ENCODE measurements around the gene NINJ1.

DNA sequence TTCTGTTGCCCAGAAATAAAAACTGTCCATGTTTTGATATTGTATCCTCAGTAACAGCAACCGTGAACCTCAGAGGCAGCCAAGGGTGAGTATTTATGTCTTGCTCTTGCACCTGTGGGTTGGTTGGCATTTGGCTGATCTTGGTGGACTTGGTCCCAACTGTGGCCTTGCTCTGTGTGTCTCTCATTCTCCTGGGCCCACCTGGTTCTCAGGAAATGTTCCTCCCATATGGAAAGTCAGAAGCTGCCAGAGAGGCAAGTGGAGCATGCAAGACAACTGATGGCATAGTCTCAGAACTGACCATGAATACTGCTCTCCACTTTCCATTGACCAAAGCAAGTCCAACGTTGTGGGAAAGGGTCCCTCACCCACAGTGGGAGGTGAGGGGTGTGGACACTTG, 13.6 kb upstream of the NINJ1 start:
- TF ChIP-seq, protein P1, sequence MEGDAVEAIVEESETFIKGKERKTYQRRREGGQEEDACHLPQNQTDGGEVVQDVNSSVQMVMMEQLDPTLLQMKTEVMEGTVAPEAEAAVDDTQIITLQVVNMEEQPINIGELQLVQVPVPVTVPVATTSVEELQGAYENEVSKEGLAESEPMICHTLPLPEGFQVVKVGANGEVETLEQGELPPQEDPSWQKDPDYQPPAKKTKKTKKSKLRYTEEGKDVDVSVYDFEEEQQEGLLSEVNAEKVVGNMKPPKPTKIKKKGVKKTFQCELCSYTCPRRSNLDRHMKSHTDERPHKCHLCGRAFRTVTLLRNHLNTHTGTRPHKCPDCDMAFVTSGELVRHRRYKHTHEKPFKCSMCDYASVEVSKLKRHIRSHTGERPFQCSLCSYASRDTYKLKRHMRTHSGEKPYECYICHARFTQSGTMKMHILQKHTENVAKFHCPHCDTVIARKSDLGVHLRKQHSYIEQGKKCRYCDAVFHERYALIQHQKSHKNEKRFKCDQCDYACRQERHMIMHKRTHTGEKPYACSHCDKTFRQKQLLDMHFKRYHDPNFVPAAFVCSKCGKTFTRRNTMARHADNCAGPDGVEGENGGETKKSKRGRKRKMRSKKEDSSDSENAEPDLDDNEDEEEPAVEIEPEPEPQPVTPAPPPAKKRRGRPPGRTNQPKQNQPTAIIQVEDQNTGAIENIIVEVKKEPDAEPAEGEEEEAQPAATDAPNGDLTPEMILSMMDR (IDR thresholded peaks at IDR 0.05): no peak
- TF ChIP-seq POLR2A (IDR thresholded peaks at IDR 0.05): no peak

Data from Peyer's patch (tissue), 4 donors.